HepG2 (cell line): ENCODE results near the gene TEF. TPM values are rescaled to one million over a fixed set of nuclear protein-coding genes. Genes with fewer than 3 reads are reported as not detected.

Source experiments
- ARID5B ChIP-seq: IDR thresholded peaks from 2 replicates; pipeline ENCODE4 v1.4.0; 2020; ENCODE audit warnings: mild to moderate bottlenecking, missing genetic modification reagents
- HINFP ChIP-seq: sonication (generic); formaldehyde crosslinking; IDR thresholded peaks from 2 replicates; pipeline ENCODE4 v1.4.0; 2020; ENCODE audit warnings: low read depth, mild to moderate bottlenecking, missing genetic modification reagents
- HNF4G ChIP-seq, 2 experiments: sonication (generic) in 1 of 2; formaldehyde crosslinking in 1 of 2; IDR thresholded peaks; 2 replicates each; pipeline versions ENCODE4 v1.4.0 to v1.6.1; 2011 to 2020; ENCODE audit warnings: borderline replicate concordance in 2 of 2, low read depth in 2 of 2, mild to moderate bottlenecking in 2 of 2, low read length in 1 of 2, missing genetic modification reagents in 1 of 2, moderate library complexity in 1 of 2
- MAFK ChIP-seq, 2 experiments: IDR thresholded peaks in 1 of 2; conservative IDR thresholded peaks in 1 of 2; 2 replicates each; pipeline ENCODE4 v1.6.1; 2011; ENCODE audit warnings: improper control_type of control experiment in 2 of 2, low read length in 2 of 2
- NR2F6 ChIP-seq, 2 experiments: IDR thresholded peaks; 2 replicates each; pipeline ENCODE4 v1.6.1; 2016; ENCODE audit warnings: antibody characterized with exemption in 1 of 2, mild to moderate bottlenecking in 1 of 2
- SAP130 ChIP-seq: IDR thresholded peaks from 2 replicates; pipeline ENCODE4 v1.6.1; 2016; ENCODE audit warnings: low read depth
- SIN3B ChIP-seq: fragments of 150-350 bp; IDR thresholded peaks from 2 replicates; pipeline ENCODE4 v1.6.1; 2014; ENCODE audit warnings: low read length
- ZNF44 ChIP-seq: sonication (generic); formaldehyde crosslinking; IDR thresholded peaks from 2 replicates; pipeline ENCODE4 v1.5.1; 2020; ENCODE audit warnings: mild to moderate bottlenecking, missing genetic modification reagents
- polyA plus RNA-seq, 8 experiments: library from polyadenylated mRNA; depleted of rRNA in 3 of 8; stranded (reverse) in 7 of 8; unstranded in 1 of 8; fragments of >200 nt; fragmentation: Illumina TruSeq in 4 of 8; extraction: Trizol in 4 of 8; gene quantifications; 2 replicates each; pipeline versions ENCODE4 v1.2.1 to v1.2.3, GENCODE V29; 2011 to 2016; ENCODE audit warnings: low read depth in 4 of 8, missing spikeins in 1 of 8, mixed read lengths in 1 of 8; ENCODE audit not compliant: insufficient read depth in 1 of 8
- total RNA-seq, 5 experiments: library from RNA; depleted of rRNA; stranded (reverse); fragments of >200 nt; fragmentation: Illumina TruSeq; extraction: Trizol; gene quantifications; 2 replicates each; pipeline ENCODE4 v1.2.3, GENCODE V29; 2016; ENCODE audit warnings: low read depth in 1 of 5

Gene TEF
- total and polyA plus RNA-seq, 2 of the 13 experiments (the other 11 are each of a cell fraction or from before 2014, with no cell fraction given): 7.6 to 11.2 TPM

GRCh38 chr22:41401781-41402648, 20.3 kb downstream of the TEF start (continued):
- peak; percentile 30; the same call in 1 of the 2 replicates for TF ChIP-seq ARID5B (CRISPR knock-in tag)
- peak; percentile 79 for TF ChIP-seq HNF4G (IDR thresholded peaks at IDR 0.05; ENCODE audit: borderline replicate concordance, low read depth, low read length)
- no peak for TF ChIP-seq HNF4G (CRISPR knock-in tag; IDR thresholded peaks at IDR 0.05; ENCODE audit: borderline replicate concordance, low read depth)
- no peak for TF ChIP-seq SIN3B
- TF ChIP-seq SAP130 (CRISPR knock-in tag): peak; percentile 61
- TF ChIP-seq NR2F6 (IDR thresholded peaks at IDR 0.05): peak; percentile 75
- peak; percentile 86 for TF ChIP-seq NR2F6 (CRISPR knock-in tag; IDR thresholded peaks at IDR 0.05)
- TF ChIP-seq MAFK (conservative IDR thresholded peaks at IDR 0.05 in 1 of 2, IDR thresholded peaks at IDR 0.05 in 1 of 2; ENCODE audit: low read length in 2 of 2): no peak
- no peak for TF ChIP-seq ZNF44 (CRISPR knock-in tag)
- TF ChIP-seq HINFP: no peak
